SU-DHL-6 (cell line): ENCODE results near the gene DIPK2A.

Experiments used
- H2AFZ ChIP-seq: fragments of 200-600 bp; sonication (generic); 2 replicates; pipeline ENCODE4 v1.6.1; 2014; ENCODE audit warnings: low read depth, mild to moderate bottlenecking, moderate library complexity, mixed read lengths, antibody characterized with exemption, low read length; ENCODE audit not compliant: severe bottlenecking
- H3F3A ChIP-seq: fragments of 200-600 bp; shearing (Covaris generic); 2 replicates; pipeline ENCODE4 v1.6.0; 2016; ENCODE audit warnings: antibody characterized with exemption, mild to moderate bottlenecking; ENCODE audit not compliant: insufficient read depth
- H3K27ac ChIP-seq: fragments of 200-600 bp; sonication (generic); 2 replicates; pipeline ENCODE4 v1.5.1; 2016; ENCODE audit warnings: low read depth, mild to moderate bottlenecking, low read length, moderate library complexity, mixed read lengths
- H3K27me3 ChIP-seq: fragments of 200-600 bp; sonication (generic), shearing (Covaris generic); 2 replicates; pipeline ENCODE4 v1.6.0; 2014; ENCODE audit warnings: mild to moderate bottlenecking, low read length
- H3K36me3 ChIP-seq: fragments of 200-600 bp; sonication (generic); 2 replicates; pipeline ENCODE4 v1.6.1; 2014; ENCODE audit warnings: mild to moderate bottlenecking, low read length, mixed read lengths
- H3K4me2 ChIP-seq: fragments of 300-600, 200-600 bp; shearing (Covaris generic), sonication (generic); 2 replicates; pipeline ENCODE4 v1.6.0; 2014; ENCODE audit warnings: low read length, low read depth, mild to moderate bottlenecking; ENCODE audit not compliant: poor library complexity, severe bottlenecking
- H3K4me3 ChIP-seq: fragments of 200-600 bp; sonication (generic); 2 replicates; pipeline ENCODE4 v1.5.1; 2014; ENCODE audit warnings: antibody characterized with exemption, low read length, mild to moderate bottlenecking, mixed read lengths; ENCODE audit not compliant: insufficient read depth, poor library complexity, severe bottlenecking
- H3K79me2 ChIP-seq: fragments of 200-600 bp; sonication (generic); 2 replicates; pipeline ENCODE4 v1.6.1; 2014; ENCODE audit warnings: mild to moderate bottlenecking, low read length, moderate library complexity; ENCODE audit not compliant: insufficient read depth
- H3K9ac ChIP-seq: fragments of 200-600 bp; sonication (generic); 2 replicates; pipeline ENCODE4 v1.7.0; 2014; ENCODE audit warnings: mild to moderate bottlenecking, low read length
- H3K9me2 ChIP-seq: fragments of 200-600 bp; sonication (generic); replicated peaks from 2 replicates; pipeline ENCODE4 v1.6.1; 2014; ENCODE audit warnings: low read length; ENCODE audit not compliant: insufficient read depth
- H3K9me3 ChIP-seq: fragments of 200-600 bp; sonication (generic); 2 replicates; pipeline ENCODE4 v1.6.1; 2014; ENCODE audit warnings: low read length, mixed read lengths; ENCODE audit not compliant: insufficient read depth
- H4K20me1 ChIP-seq: fragments of 200-600 bp; sonication (generic); 2 replicates; pipeline ENCODE4 v1.6.1; 2014; ENCODE audit warnings: low read depth, mild to moderate bottlenecking, antibody characterized with exemption, low read length, moderate library complexity, mixed read lengths
- EZH2phosphoT487 ChIP-seq: fragments of 200-600 bp; sonication (generic), shearing (Covaris generic); conservative IDR thresholded peaks from 2 replicates; pipeline ENCODE4 v1.6.1; 2018; ENCODE audit warnings: mild to moderate bottlenecking, antibody characterized with exemption, low read length, moderate library complexity, mixed read lengths
- TF ChIP-seq, protein P1 (sequence below): fragments of 200-600 bp; sonication (generic); IDR thresholded peaks from one replicate; pipeline ENCODE4 v1.5.1; 2017; ENCODE audit warnings: antibody characterized with exemption, mild to moderate bottlenecking, low read length, moderate library complexity; ENCODE audit not compliant: insufficient read depth, poor library complexity, severe bottlenecking

Gene DIPK2A

GRCh38 chr3:144010371-144010770, 38.7 kb downstream of the DIPK2A start:
- Histone ChIP-seq H3K9ac (no peak overlapping the region), H3K79me2 (no peaks in the 10 kb centered on the region), H3K27me3 (no peaks in the 10 kb centered on the region), H3K4me3 (no peak overlapping the region), H3K27ac (no peak overlapping the region), H3K36me3 (no peaks in the 10 kb centered on the region), H3K9me2 (no peaks in the 10 kb centered on the region), H4K20me1 (no peaks in the 10 kb centered on the region), H3K4me2 (no peak overlapping the region), H2AFZ (no peak overlapping the region), H3F3A (no peaks in the 10 kb centered on the region), H3K9me3 (no peaks in the 10 kb centered on the region)
- no peak for TF ChIP-seq EZH2phosphoT487
- TF ChIP-seq, protein P1, sequence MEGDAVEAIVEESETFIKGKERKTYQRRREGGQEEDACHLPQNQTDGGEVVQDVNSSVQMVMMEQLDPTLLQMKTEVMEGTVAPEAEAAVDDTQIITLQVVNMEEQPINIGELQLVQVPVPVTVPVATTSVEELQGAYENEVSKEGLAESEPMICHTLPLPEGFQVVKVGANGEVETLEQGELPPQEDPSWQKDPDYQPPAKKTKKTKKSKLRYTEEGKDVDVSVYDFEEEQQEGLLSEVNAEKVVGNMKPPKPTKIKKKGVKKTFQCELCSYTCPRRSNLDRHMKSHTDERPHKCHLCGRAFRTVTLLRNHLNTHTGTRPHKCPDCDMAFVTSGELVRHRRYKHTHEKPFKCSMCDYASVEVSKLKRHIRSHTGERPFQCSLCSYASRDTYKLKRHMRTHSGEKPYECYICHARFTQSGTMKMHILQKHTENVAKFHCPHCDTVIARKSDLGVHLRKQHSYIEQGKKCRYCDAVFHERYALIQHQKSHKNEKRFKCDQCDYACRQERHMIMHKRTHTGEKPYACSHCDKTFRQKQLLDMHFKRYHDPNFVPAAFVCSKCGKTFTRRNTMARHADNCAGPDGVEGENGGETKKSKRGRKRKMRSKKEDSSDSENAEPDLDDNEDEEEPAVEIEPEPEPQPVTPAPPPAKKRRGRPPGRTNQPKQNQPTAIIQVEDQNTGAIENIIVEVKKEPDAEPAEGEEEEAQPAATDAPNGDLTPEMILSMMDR = no peak

GRCh38 chr3:144011251-144011799, 39.7 kb downstream of the DIPK2A start:
- TF ChIP-seq, protein P1 = no peak
- Histone ChIP-seq H3F3A (no peaks in the 10 kb centered on the region), H2AFZ (no peak overlapping the region), H3K79me2 (no peaks in the 10 kb centered on the region), H3K4me2 (no peak overlapping the region), H4K20me1 (no peaks in the 10 kb centered on the region), H3K9me2 (no peaks in the 10 kb centered on the region), H3K36me3 (no peaks in the 10 kb centered on the region), H3K27me3 (no peaks in the 10 kb centered on the region), H3K9me3 (no peaks in the 10 kb centered on the region), H3K27ac (no peak overlapping the region), H3K9ac (no peak overlapping the region), H3K4me3 (no peak overlapping the region)

DNA sequence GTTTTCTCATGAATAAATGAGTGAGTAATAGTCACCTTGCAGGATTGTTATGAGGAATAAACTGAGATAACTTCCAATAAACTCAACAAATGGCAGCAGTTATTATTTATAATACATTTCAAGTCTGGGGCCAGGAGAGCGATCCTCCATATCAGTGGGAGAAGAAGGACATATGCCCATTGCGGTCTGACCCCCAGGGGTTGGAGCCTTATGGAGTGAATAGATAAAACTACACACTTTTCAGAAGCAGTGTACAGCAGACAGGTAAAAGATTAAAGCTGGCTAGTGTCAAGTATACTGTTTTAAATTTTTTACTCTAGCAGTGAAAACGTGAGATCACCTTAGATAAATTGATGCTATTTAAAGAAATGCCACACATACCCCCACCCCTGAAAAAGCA, 43.5 kb downstream of the DIPK2A start:
- H3K79me2 ChIP-seq = no peaks in the 10 kb centered on the region
- no peaks in the 10 kb centered on the region for H4K20me1 ChIP-seq
- no peaks in the 10 kb centered on the region for H3K9me3 ChIP-seq
- H3K27ac ChIP-seq = no peak overlapping the region
- H3K36me3 ChIP-seq = no peaks in the 10 kb centered on the region
- H2AFZ ChIP-seq = no peak overlapping the region
- H3K4me2 ChIP-seq = no peak overlapping the region
- TF ChIP-seq, protein P1 = no peak
- no peak for TF ChIP-seq EZH2phosphoT487
- H3K9ac ChIP-seq = no peak overlapping the region
- no peaks in the 10 kb centered on the region for H3K27me3 ChIP-seq
- H3K4me3 ChIP-seq = no peak overlapping the region
- no peaks in the 10 kb centered on the region for H3K9me2 ChIP-seq
- H3F3A ChIP-seq = no peaks in the 10 kb centered on the region
